GM10847 (cell line): ENCODE data around the gene MDC1.

Experiments
- POLR2A ChIP-seq: IDR thresholded peaks from 2 replicates; pipeline ENCODE4 v1.6.1; 2011; ENCODE audit not compliant: insufficient read length; ENCODE audit errors: extremely low read depth

Gene MDC1

DNA sequence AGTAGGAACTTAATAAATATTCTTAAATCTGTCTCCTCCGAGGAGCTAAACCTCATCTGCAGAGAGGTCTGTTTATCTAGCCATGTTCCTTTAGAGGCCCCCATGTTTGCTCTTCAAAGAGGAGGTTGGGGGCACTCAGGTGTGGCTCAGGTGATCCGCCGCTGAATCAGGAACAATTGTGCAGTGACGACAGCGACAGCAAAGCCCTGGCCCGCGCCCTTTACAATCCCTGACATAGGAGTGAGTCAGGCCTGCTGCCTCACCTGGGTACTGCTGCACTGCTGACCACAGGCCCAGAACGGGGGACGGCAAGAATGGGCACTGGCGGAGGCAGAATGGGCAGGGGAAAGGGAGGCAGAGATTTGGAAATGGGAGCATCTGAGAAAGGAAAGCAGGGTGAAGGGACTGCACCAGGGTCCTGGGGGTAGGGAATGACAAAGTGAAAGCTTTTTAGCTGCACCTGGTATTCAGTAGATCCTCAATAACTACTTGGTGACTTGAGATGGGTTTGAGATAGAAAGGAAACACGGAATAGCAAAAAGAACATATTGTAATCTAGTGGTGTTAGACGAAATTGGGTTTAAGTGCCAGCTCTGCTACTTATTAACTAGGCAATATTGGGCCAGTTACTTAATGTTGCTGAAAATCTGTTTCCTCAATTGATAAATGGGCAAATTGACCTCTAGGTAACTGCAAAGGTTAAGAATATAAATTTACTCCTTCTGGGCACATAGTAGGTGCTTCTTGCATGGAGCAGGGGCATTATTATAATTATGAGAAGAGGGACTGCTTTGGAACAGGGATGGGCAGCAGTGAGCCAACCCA lies 32.7 kb upstream of the MDC1 start:
- no peak for TF ChIP-seq POLR2A

DNA sequence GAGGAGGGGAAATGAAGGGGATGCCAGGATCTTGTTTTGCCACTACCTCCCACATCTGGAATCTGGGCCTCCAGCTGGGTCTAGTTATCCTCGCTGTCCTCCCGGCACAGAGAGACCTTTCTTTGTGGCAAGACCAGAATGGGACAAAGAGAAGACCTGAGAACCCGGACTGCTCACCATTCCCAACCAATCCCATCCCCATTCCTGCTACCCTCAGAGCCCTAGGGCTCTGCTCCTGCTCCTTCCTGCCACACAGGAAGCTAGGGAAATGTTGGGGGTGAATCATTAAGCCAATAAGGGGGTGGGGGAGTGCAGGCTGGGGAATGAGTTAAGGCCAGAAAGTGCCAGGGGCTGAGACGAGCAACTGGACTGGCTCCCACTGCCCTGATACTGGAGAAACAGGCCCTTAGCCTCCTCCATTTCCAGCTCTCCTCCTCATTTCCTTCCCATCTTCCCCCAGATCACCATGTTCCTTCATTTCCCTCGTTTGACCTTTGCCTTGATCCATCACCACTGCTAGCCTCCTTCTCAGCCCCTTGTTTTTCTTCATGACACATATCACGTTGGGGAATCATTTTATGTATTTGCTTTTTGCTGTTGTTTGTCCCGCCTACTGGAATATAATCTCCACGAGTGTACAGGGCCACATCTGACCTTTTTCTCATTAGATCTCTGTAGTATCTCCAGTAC lies 31.9 kb upstream of the MDC1 start:
- TF ChIP-seq POLR2A = no peak

DNA sequence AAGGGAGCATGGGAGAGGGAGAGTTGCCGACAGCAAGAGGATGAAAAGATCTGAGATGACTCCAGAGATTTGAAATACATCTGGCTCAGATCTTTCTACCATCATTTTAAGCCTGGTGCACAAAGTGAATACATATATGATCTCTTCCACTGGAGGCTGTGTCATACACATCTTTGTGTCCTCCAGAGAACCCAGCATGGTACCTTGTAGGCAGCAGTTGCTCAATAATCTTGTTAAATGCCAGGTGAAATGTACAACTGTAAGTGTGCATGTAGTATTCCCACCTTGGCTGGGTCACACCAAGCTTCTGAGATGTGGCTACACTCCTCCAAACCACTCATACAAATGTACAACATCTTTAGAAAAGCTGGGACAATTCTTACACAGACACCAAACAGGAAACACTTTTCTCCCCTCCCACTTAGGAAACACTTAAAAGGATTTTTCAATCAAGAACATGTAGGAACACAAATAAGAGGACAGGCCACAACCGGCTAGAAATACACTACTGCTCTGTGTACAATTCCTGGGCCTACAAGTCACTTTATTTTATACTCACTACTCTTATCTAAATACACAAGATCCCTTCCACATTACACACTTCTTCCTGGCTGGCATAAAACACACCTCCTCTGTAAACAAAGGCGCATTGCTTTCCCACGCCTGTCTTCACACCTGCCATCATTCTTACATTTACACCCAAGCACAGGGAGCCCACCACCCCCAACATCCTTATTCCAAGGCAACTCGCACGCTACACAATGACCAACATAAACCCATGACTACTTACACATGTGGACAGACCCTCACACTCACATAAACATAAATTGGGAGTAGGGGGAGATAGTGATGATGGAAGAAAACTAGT lies 31.1 kb upstream of the MDC1 start:
- no peak for TF ChIP-seq POLR2A

GRCh38 chr6:30747300-30747687 lies 30.2 kb upstream of the MDC1 start:
- no peak for TF ChIP-seq POLR2A

- TF ChIP-seq POLR2A = peak; percentile 98
Measured at GRCh38 chr6:30744054-30744805, 27.1 kb upstream of the MDC1 start, which contains the start of gene IER3. Gene IER3, minus strand, starts transcription at chr6:30744547. Its CDS starts 29 bp downstream, at chr6:30744518.

DNA sequence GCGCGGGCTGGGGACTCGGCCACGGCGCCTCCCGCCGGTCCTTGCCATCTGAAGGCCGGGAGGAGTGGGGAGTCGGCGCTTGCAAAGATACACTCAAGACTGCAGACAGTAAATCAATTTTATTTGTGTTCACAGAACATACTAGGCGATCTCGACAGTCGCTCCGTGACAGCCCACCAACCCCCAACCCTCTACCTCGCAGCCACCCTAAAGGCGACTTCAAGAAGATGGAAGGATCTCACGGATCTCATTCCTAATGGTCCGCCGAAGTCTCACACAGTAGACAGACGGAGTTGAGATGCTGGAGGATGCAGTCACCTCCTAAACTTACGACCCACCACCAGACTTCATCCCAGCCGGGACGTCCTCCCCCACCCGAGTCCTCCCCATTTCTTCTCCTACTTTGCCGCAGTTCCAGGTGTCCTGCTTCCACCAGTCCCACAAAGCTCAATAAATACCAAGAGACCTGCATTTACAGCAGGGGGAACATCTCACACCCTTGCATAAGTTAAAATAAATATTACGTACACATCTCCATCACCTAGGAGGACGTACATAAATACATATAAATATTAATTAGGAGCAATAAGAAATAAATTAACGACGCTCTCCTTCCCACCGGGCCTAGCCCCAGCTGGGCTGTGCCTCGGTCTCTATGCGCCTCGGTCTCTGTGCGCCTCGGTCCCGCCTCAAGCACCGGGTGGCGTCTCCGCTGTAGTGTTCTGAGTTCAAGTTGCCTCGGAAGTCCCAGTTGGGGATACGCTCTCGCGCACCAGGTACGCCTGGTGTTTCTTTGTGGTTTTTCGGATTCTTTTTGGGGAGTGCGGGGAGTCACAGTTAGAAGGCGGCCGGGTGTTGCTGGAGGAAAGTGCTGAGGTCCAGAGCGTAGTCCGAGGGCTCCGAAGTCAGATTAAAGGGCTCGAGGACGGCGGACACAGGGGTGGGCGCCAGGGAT lies 26.3 kb upstream of the MDC1 start:
- no peak for TF ChIP-seq POLR2A

DNA sequence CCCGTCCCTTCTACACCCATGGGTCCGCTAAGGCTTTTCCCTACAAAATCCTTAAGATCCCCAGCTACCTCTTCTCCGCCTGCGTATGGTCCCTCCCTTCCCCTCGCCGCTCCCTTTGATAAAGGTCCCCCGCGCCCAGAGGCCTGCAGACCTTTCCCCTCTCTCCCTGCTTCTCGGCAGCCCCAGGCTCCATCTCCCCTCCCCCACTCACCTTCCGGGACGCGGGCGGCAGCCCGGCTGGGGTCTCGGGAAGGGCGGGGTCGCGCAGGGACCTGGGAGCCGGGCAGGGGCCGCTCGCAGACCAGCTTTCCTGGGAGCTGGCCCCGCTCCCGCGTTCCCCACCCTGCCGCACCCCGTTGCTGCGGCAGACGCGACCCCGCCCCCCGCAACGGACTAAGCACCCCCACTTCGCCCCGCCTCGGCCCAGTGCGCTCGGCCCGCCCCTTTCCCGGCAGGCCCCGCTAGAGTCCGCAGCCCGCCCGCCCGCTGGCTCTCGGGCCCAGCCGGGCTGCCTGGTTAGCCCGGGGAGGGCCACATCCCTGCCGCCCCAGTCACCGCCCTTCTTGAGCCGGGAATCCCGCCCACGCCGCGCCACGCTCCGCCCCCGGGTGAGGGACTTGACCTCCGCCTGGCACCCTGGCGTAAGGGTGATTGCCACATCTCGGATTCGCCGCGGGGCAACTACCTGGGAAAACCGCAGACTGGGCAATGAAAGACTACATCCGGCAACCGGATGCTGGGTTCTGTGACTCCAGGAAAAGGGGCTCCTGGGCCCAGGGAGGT lies 25.4 kb upstream of the MDC1 start, which contains the start of gene FLOT1:
Gene FLOT1, minus strand, starts transcription at position 372 of the 783 bp plus-strand sequence. CDS start 498 bp downstream, outside the sequence.
- TF ChIP-seq POLR2A = peak; percentile 33

DNA sequence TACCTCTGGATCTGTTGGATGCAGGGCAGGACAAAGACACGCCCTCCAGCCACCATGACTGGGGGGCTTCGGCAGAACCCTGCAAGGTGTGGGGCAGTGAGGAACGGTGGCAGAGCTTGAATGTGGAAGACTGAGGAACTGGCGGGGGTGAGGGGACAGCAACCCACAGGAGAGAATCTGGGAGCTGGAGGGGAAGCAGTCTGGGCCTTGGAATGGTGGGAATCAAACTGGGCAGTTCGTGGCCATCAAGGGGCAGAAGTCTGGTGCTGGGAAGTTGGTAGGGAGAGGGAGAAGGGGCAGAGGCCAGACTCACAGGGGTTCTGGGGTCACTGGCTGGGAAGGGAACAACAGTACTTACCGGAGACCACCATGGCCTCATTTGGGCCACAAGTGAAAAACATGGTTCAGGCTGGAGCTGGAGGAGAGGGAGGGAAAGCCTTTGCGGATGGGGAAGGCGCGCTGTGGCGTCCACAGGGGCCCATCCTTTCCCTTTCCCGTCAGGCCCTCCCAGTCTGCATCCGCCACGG lies 24.8 kb upstream of the MDC1 start:
- no peak for TF ChIP-seq POLR2A

GRCh38 chr6:30741063-30741779 lies 24.1 kb upstream of the MDC1 start:
- no peak for TF ChIP-seq POLR2A

- no peak for TF ChIP-seq POLR2A
Measured at GRCh38 chr6:30740540-30740870, 23.4 kb upstream of the MDC1 start.

GRCh38 chr6:30738532-30738931 lies 21.5 kb upstream of the MDC1 start:
- no peak for TF ChIP-seq POLR2A

DNA sequence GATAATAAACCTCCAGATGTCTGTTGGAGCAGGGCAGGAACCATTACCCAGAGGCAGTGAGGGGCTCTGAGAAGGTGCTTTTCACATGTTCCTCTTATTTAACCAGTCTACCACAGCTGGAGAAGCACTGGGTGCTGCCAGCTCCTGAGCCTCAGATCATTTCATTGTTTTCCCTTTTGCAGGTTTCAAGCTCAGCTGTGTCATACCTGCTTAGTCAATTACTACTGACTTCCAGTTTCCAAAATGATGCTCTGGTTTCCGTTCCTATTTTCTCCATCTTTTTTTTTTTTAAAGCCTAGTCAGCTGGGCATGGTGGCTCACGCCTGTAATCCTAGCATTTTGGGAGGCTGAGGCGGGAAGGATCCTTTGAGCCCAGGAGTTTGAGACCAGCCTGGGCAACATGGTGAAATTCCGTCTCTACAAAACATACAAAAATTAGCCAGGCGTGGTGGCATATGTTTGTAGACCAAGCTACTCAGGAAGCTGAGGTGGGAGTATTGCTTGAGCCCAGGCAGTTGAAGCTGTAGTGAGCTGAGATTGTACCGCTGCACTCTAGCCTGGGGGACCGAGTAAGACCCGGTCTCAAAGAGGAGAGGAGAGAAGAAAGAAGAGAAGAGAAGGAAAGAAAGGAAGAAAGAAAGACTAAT lies 18.7 kb upstream of the MDC1 start:
- no peak for TF ChIP-seq POLR2A
